ENCODE results near the gene PCDHGB6.

- no peak for TF ChIP-seq CTCF (IDR thresholded peaks at IDR 0.05)
- no peak for TF ChIP-seq POLR2A (IDR thresholded peaks at IDR 0.05)
Observed at GRCh38 chr5:141389153-141390042, 18.4 kb upstream of the PCDHGB6 start.

All from heart left ventricle (tissue), 13 donors.